ENCODE results near the gene RGS3. TPM values are rescaled to one million over a fixed set of nuclear protein-coding genes. Genes with fewer than 3 reads are reported as not detected.
"Not testable (repeated sequence)": the region's sequence is repeated elsewhere in the genome, so short reads cannot be mapped to it uniquely, and the experiment has no call there.

The RGS3 gene
- total RNA-seq = 113 and 122 TPM in 2 replicates

GRCh38 chr9:113463418-113464285 is at the start of gene RGS3:
TSS of gene RGS3 (plus strand) at chr9:113463727. CDS start at chr9:113463803, 76 bp downstream.
- intact Hi-C loops (cut with micrococcal nuclease) = no loop called here
- no peaks in the 10 kb centered on the region for H3K27me3 Mint-ChIP-seq
- no peak for DNase-seq
- H3K4me1 Mint-ChIP-seq = peaks cover 6% of the 10 kb centered on the region
- H3K27ac Mint-ChIP-seq = no peak within 1 kb of the TSS
- H3K4me3 Mint-ChIP-seq = no peak within 1 kb of the TSS
- H3K9me3 Mint-ChIP-seq = peaks cover 7% of the 10 kb centered on the region
- no peaks in the 10 kb centered on the region for H3K36me3 Mint-ChIP-seq (ENCODE audit: low read depth)

- Mint-ChIP-seq H3K4me1 (no peaks in the 10 kb centered on the region), H3K27ac (no peak overlapping the region), H3K36me3 (ENCODE audit: low read depth) (no peaks in the 10 kb centered on the region), H3K4me3 (no peak overlapping the region), H3K27me3 (peaks cover 7% of the 10 kb centered on the region), H3K9me3 (no peaks in the 10 kb centered on the region)
- intact Hi-C loops (cut with micrococcal nuclease) = no loop called here
- DNase-seq = no peak
These were observed 47.3 kb upstream of the RGS3 start for GRCh38 chr9:113416149-113416721.

GRCh38 chr9:113417370-113417769 is 46.2 kb upstream of the RGS3 start:
- H3K4me3 Mint-ChIP-seq = no peak overlapping the region
- DNase-seq = no peak
- intact Hi-C loops (cut with micrococcal nuclease) = no loop called here
- H3K27ac Mint-ChIP-seq = no peak overlapping the region
- no peaks in the 10 kb centered on the region for H3K4me1 Mint-ChIP-seq
- no peaks in the 10 kb centered on the region for H3K36me3 Mint-ChIP-seq (ENCODE audit: low read depth)
- H3K9me3 Mint-ChIP-seq = no peaks in the 10 kb centered on the region
- H3K27me3 Mint-ChIP-seq = peaks cover 7% of the 10 kb centered on the region

- Mint-ChIP-seq H3K36me3 (ENCODE audit: low read depth) (no peaks in the 10 kb centered on the region), H3K4me3 (no peak overlapping the region), H3K27ac (no peak overlapping the region), H3K9me3 (no peaks in the 10 kb centered on the region), H3K27me3 (peaks cover 14% of the 10 kb centered on the region), H3K4me1 (no peaks in the 10 kb centered on the region)
- DNase-seq = no peak
- intact Hi-C loops (cut with micrococcal nuclease) = no loop called here
These were observed 41.8 kb upstream of the RGS3 start for GRCh38 chr9:113421726-113422125.

- H3K4me1 Mint-ChIP-seq = no peaks in the 10 kb centered on the region
- intact Hi-C loops (cut with micrococcal nuclease) = no loop called here
- no peaks in the 10 kb centered on the region for H3K9me3 Mint-ChIP-seq
- H3K36me3 Mint-ChIP-seq (ENCODE audit: low read depth) = no peaks in the 10 kb centered on the region
- no peak overlapping the region for H3K27ac Mint-ChIP-seq
- DNase-seq = no peak
- H3K4me3 Mint-ChIP-seq = no peak overlapping the region
- H3K27me3 Mint-ChIP-seq = peaks cover 10% of the 10 kb centered on the region
These were observed 38.5 kb upstream of the RGS3 start for GRCh38 chr9:113425072-113425471.

- Mint-ChIP-seq H3K27ac (no peak overlapping the region), H3K9me3 (no peaks in the 10 kb centered on the region), H3K4me1 (no peaks in the 10 kb centered on the region), H3K27me3 (peaks cover 9% of the 10 kb centered on the region), H3K36me3 (ENCODE audit: low read depth) (no peaks in the 10 kb centered on the region), H3K4me3 (no peak overlapping the region)
- DNase-seq = no peak
- intact Hi-C loops (cut with micrococcal nuclease) = no loop called here
These were observed 36.8 kb upstream of the RGS3 start for GRCh38 chr9:113426701-113427100.

- Mint-ChIP-seq H3K4me3 (no peak overlapping the region), H3K27me3 (peaks cover 15% of the 10 kb centered on the region), H3K27ac (no peak overlapping the region), H3K4me1 (no peaks in the 10 kb centered on the region), H3K9me3 (no peaks in the 10 kb centered on the region), H3K36me3 (ENCODE audit: low read depth) (no peaks in the 10 kb centered on the region)
- DNase-seq = no peak
- intact Hi-C loops (cut with micrococcal nuclease) = no loop called here
These were observed 35.9 kb upstream of the RGS3 start for GRCh38 chr9:113427629-113428028.

GRCh38 chr9:113428062-113428615 is 35.4 kb upstream of the RGS3 start:
- no peak overlapping the region for H3K27ac Mint-ChIP-seq
- intact Hi-C loops (cut with micrococcal nuclease) = no loop called here
- no peak for DNase-seq
- H3K27me3 Mint-ChIP-seq = peaks cover 20% of the 10 kb centered on the region
- no peaks in the 10 kb centered on the region for H3K4me1 Mint-ChIP-seq
- H3K9me3 Mint-ChIP-seq = no peaks in the 10 kb centered on the region
- no peak overlapping the region for H3K4me3 Mint-ChIP-seq
- H3K36me3 Mint-ChIP-seq (ENCODE audit: low read depth) = no peaks in the 10 kb centered on the region

GRCh38 chr9:113431191-113431590 is 32.3 kb upstream of the RGS3 start:
- intact Hi-C loops (cut with micrococcal nuclease) = no loop called here
- Mint-ChIP-seq H3K4me3 (no peak overlapping the region), H3K9me3 (no peaks in the 10 kb centered on the region), H3K27me3 (peaks cover 26% of the 10 kb centered on the region), H3K36me3 (ENCODE audit: low read depth) (no peaks in the 10 kb centered on the region), H3K4me1 (no peaks in the 10 kb centered on the region), H3K27ac (no peak overlapping the region)
- no peak for DNase-seq

- Mint-ChIP-seq H3K4me3 (no peak overlapping the region), H3K27me3 (peaks cover 27% of the 10 kb centered on the region), H3K4me1 (peaks cover 3% of the 10 kb centered on the region), H3K36me3 (ENCODE audit: low read depth) (no peaks in the 10 kb centered on the region), H3K9me3 (no peaks in the 10 kb centered on the region), H3K27ac (no peak overlapping the region)
- DNase-seq = no peak
- intact Hi-C loops (cut with micrococcal nuclease) = no loop called here
These were observed 26.6 kb upstream of the RGS3 start for GRCh38 chr9:113436728-113437515.

GRCh38 chr9:113437716-113438115 is 25.8 kb upstream of the RGS3 start:
- not testable (repeated sequence) for H3K4me1 Mint-ChIP-seq

GRCh38 chr9:113444736-113445135 is 18.8 kb upstream of the RGS3 start:
- Mint-ChIP-seq H3K27me3 (no peaks in the 10 kb centered on the region), H3K4me3 (no peak overlapping the region), H3K4me1 (peaks cover 2% of the 10 kb centered on the region), H3K36me3 (ENCODE audit: low read depth) (no peaks in the 10 kb centered on the region), H3K27ac (no peak overlapping the region), H3K9me3 (no peaks in the 10 kb centered on the region)
- intact Hi-C loops (cut with micrococcal nuclease) = no loop called here
- no peak for DNase-seq

More at GRCh38 chr9:113437716-113438115, 25.8 kb upstream of the RGS3 start:
- H3K9me3 Mint-ChIP-seq; H3K27ac Mint-ChIP-seq; H3K4me3 Mint-ChIP-seq; DNase-seq; intact Hi-C loops (cut with micrococcal nuclease); H3K36me3 Mint-ChIP-seq (ENCODE audit: low read depth): not testable (repeated sequence)
- H3K27me3 Mint-ChIP-seq = peaks cover 21% of the 10 kb centered on the region

- H3K9me3 Mint-ChIP-seq = no peaks in the 10 kb centered on the region
- intact Hi-C loops (cut with micrococcal nuclease) = loop anchor here (2.0 kb wide), 1 partner anchor 70 kb away; no protein-coding TSS in a partner anchor
- H3K36me3 Mint-ChIP-seq (ENCODE audit: low read depth) = no peaks in the 10 kb centered on the region
- no peak overlapping the region for H3K4me3 Mint-ChIP-seq
- peaks cover 2% of the 10 kb centered on the region for H3K4me1 Mint-ChIP-seq
- DNase-seq = peak; percentile 70
- H3K27me3 Mint-ChIP-seq = no peaks in the 10 kb centered on the region
- no peak overlapping the region for H3K27ac Mint-ChIP-seq
These were observed 17.2 kb upstream of the RGS3 start for GRCh38 chr9:113446323-113446740.

- Mint-ChIP-seq H3K27ac (no peak overlapping the region), H3K9me3 (no peaks in the 10 kb centered on the region), H3K36me3 (ENCODE audit: low read depth) (no peaks in the 10 kb centered on the region), H3K27me3 (no peaks in the 10 kb centered on the region), H3K4me1 (peaks cover 4% of the 10 kb centered on the region), H3K4me3 (no peak overlapping the region)
- intact Hi-C loops (cut with micrococcal nuclease) = no loop called here
- DNase-seq = no peak
These were observed 14.2 kb upstream of the RGS3 start for GRCh38 chr9:113449376-113449775.
